ENCODE measurements around the gene SCYL2. TPM values are rescaled to one million over a fixed set of nuclear protein-coding genes. Genes with fewer than 3 reads are reported as not detected.

SCYL2 gene, protein sequence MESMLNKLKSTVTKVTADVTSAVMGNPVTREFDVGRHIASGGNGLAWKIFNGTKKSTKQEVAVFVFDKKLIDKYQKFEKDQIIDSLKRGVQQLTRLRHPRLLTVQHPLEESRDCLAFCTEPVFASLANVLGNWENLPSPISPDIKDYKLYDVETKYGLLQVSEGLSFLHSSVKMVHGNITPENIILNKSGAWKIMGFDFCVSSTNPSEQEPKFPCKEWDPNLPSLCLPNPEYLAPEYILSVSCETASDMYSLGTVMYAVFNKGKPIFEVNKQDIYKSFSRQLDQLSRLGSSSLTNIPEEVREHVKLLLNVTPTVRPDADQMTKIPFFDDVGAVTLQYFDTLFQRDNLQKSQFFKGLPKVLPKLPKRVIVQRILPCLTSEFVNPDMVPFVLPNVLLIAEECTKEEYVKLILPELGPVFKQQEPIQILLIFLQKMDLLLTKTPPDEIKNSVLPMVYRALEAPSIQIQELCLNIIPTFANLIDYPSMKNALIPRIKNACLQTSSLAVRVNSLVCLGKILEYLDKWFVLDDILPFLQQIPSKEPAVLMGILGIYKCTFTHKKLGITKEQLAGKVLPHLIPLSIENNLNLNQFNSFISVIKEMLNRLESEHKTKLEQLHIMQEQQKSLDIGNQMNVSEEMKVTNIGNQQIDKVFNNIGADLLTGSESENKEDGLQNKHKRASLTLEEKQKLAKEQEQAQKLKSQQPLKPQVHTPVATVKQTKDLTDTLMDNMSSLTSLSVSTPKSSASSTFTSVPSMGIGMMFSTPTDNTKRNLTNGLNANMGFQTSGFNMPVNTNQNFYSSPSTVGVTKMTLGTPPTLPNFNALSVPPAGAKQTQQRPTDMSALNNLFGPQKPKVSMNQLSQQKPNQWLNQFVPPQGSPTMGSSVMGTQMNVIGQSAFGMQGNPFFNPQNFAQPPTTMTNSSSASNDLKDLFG
- polyA plus RNA-seq (80.9 and 101 TPM in 2 replicates), polyA minus RNA-seq (189 and 212 TPM in 2 replicates)

DNA sequence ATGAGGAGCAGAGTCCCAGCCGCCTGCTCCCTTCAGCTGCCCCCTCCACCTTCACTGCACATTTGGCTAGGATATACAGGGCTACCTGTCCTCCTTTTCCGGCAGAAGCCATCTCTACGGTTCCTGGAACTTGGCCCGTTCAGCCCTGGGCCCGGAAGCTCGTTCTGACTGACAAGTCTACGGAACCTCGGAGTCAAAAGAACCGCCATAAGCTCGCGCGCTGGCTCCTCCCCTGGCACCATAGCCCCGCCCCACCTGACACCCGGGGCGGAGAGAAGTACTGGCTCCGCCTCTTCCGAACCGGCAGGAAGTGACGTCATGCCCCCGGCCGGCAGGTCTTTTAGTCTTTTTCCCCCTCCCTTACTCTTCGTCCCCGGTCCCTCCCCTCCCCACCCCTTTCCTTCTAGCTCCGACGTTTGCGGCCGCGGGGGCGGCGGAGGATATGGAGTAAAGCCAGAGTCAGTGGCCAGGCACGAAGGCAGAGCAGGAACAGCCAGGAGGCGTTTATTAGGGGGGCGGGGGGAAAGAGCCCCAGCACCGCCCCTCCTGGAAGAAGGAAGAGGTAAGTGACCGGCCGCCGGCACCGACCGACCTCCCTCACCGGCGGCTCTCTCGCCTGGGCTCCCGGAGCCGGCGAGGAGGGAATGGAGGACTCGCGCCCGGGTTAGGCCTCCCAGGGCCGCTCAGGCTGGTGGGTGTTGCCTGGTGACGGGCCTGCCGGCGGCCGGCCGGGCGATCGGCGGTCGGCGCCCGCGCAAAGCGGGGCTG, at the start of gene SCYL2, which contains the start of gene DEPDC4:
TSS of gene SCYL2 (plus strand) at position 343 of the 768 bp plus-strand sequence. CDS start 15,794 bp downstream, outside the sequence.
TSS of gene DEPDC4 (minus strand) at position 245 of the 768 bp plus-strand sequence. CDS start at position 242, 3 bp downstream.
- H3K36me3 ChIP-seq (ENCODE audit: insufficient read depth, low read length) = no peaks in the 10 kb centered on the region
- H3K4me2 ChIP-seq (ENCODE audit: low read length) = peak within 1 kb of the TSS; percentile 98
- peak within 1 kb of the TSS; percentile 96 for H3K9ac ChIP-seq (ENCODE audit: low read length)
- no peaks in the 10 kb centered on the region for H3F3A ChIP-seq (ENCODE audit: insufficient read depth, low read length, poor library complexity, severe bottlenecking)
- no peak for TF ChIP-seq EP300 (conservative IDR thresholded peaks at IDR 0.05; ENCODE audit: poor library complexity, severe bottlenecking)
- TF ChIP-seq, protein P1, sequence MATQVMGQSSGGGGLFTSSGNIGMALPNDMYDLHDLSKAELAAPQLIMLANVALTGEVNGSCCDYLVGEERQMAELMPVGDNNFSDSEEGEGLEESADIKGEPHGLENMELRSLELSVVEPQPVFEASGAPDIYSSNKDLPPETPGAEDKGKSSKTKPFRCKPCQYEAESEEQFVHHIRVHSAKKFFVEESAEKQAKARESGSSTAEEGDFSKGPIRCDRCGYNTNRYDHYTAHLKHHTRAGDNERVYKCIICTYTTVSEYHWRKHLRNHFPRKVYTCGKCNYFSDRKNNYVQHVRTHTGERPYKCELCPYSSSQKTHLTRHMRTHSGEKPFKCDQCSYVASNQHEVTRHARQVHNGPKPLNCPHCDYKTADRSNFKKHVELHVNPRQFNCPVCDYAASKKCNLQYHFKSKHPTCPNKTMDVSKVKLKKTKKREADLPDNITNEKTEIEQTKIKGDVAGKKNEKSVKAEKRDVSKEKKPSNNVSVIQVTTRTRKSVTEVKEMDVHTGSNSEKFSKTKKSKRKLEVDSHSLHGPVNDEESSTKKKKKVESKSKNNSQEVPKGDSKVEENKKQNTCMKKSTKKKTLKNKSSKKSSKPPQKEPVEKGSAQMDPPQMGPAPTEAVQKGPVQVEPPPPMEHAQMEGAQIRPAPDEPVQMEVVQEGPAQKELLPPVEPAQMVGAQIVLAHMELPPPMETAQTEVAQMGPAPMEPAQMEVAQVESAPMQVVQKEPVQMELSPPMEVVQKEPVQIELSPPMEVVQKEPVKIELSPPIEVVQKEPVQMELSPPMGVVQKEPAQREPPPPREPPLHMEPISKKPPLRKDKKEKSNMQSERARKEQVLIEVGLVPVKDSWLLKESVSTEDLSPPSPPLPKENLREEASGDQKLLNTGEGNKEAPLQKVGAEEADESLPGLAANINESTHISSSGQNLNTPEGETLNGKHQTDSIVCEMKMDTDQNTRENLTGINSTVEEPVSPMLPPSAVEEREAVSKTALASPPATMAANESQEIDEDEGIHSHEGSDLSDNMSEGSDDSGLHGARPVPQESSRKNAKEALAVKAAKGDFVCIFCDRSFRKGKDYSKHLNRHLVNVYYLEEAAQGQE (IDR thresholded peaks at IDR 0.05; ENCODE audit: borderline replicate concordance) = peak; percentile 73
- TF ChIP-seq POLR2AphosphoS5 (IDR thresholded peaks at IDR 0.05) = peak; percentile 93
- no peak for TF ChIP-seq EZH2 (IDR thresholded peaks at IDR 0.05; ENCODE audit: borderline replicate concordance, insufficient read depth, low read length, poor library complexity, severe bottlenecking)
- peak; percentile 70 for TF ChIP-seq MXI1 (conservative IDR thresholded peaks at IDR 0.05; ENCODE audit: poor library complexity, severe bottlenecking)
- no peak for TF ChIP-seq SMC3 (conservative IDR thresholded peaks at IDR 0.05; ENCODE audit: poor library complexity)
- no peak for TF ChIP-seq RAD21 (conservative IDR thresholded peaks at IDR 0.05)
- TF ChIP-seq CTCF (IDR thresholded peaks at IDR 0.05; ENCODE audit: poor library complexity, severe bottlenecking) = no peak
- peak; percentile 58 for TF ChIP-seq TAF1 (IDR thresholded peaks at IDR 0.05; ENCODE audit: low read depth)
- H2AFZ ChIP-seq (ENCODE audit: low read depth, low read length) = peak within 1 kb of the TSS; percentile 95
- H3K27me3 ChIP-seq (ENCODE audit: insufficient read depth, low read depth, low read length) = no peaks in the 10 kb centered on the region
- H4K20me1 ChIP-seq (ENCODE audit: insufficient read depth) = peaks cover 4% of the 10 kb centered on the region
- no peaks in the 10 kb centered on the region for H3K9me2 ChIP-seq (ENCODE audit: insufficient read depth, low read length)
- H3K9me3 ChIP-seq (ENCODE audit: low read length) = no peaks in the 10 kb centered on the region
- peak within 1 kb of the TSS; percentile 92 for H3K4me3 ChIP-seq (ENCODE audit: low read length)
- peaks cover 46% of the 10 kb centered on the region for H3K79me2 ChIP-seq (replicated peaks; ENCODE audit: insufficient read depth, low read length)
- peak within 1 kb of the TSS; percentile 95 for H3K27ac ChIP-seq (ENCODE audit: low read length)
